Pulmonary artery endothelial cell (primary cell): ENCODE results near the gene ZSWIM6. TPM values are rescaled to one million over a fixed set of nuclear protein-coding genes. Genes with fewer than 3 reads are reported as not detected.

Experiments used
- DNase-seq: peaks from one replicate; pipeline ENCODE4 v3.0.0-alpha.2; 2011; ENCODE audit warnings: low read depth, low spot score
- total RNA-seq: library from RNA; depleted of rRNA; stranded (reverse); fragments of >200 nt; gene quantifications from 2 replicates; pipeline ENCODE4 v1.2.3, GENCODE V29; 2014

The ZSWIM6 gene
- total RNA-seq = 21.1 and 25.5 TPM in 2 replicates

- DNase-seq = peak; percentile 98
Observed at GRCh38 chr5:61331407-61332357, at the start of gene ZSWIM6. Gene ZSWIM6, plus strand, starts transcription at chr5:61332258. Its CDS starts 15 bp downstream, at chr5:61332273.

GRCh38 chr5:61283471-61283870 lies 48.6 kb upstream of the ZSWIM6 start:
- no peak for DNase-seq

- DNase-seq = no peak
Observed at GRCh38 chr5:61285531-61285930, 46.5 kb upstream of the ZSWIM6 start.

GRCh38 chr5:61286446-61287132 lies 45.5 kb upstream of the ZSWIM6 start:
- DNase-seq = no peak

GRCh38 chr5:61287474-61287873 lies 44.6 kb upstream of the ZSWIM6 start:
- DNase-seq = no peak

- no peak for DNase-seq
Observed at GRCh38 chr5:61289241-61289640, 42.8 kb upstream of the ZSWIM6 start.

GRCh38 chr5:61289669-61290306 lies 42.3 kb upstream of the ZSWIM6 start:
- no peak for DNase-seq

GRCh38 chr5:61290791-61291210 lies 41.3 kb upstream of the ZSWIM6 start:
- DNase-seq = peak; percentile 50

GRCh38 chr5:61292062-61292657 lies 39.9 kb upstream of the ZSWIM6 start:
- no peak for DNase-seq

- DNase-seq = no peak
Observed at GRCh38 chr5:61293071-61293470, 39.0 kb upstream of the ZSWIM6 start.

GRCh38 chr5:61293873-61294272 lies 38.2 kb upstream of the ZSWIM6 start:
- DNase-seq = no peak

GRCh38 chr5:61295365-61295764 lies 36.7 kb upstream of the ZSWIM6 start:
- DNase-seq = no peak

- DNase-seq = no peak
Observed at GRCh38 chr5:61298066-61298465, 34.0 kb upstream of the ZSWIM6 start.

GRCh38 chr5:61298580-61298979 lies 33.5 kb upstream of the ZSWIM6 start:
- DNase-seq = no peak

- no peak for DNase-seq
Observed at GRCh38 chr5:61299261-61299681, 32.8 kb upstream of the ZSWIM6 start.

GRCh38 chr5:61301341-61302199 lies 30.5 kb upstream of the ZSWIM6 start:
- no peak for DNase-seq

- DNase-seq = no peak
Observed at GRCh38 chr5:61302200-61302563, 29.9 kb upstream of the ZSWIM6 start.

- DNase-seq = no peak
Observed at GRCh38 chr5:61303346-61303745, 28.7 kb upstream of the ZSWIM6 start.

- no peak for DNase-seq
Observed at GRCh38 chr5:61304590-61305381, 27.3 kb upstream of the ZSWIM6 start.
